Measurements from ENCODE around the gene GCAT. TPM values are rescaled to one million over a fixed set of nuclear protein-coding genes. Genes with fewer than 3 reads are reported as not detected.

Gene GCAT
- total and polyA plus RNA-seq, 2 of the 13 experiments (the other 11 are each of a cell fraction or from before 2014, with no cell fraction given), result 28.0 to 50.3 TPM

DNA sequence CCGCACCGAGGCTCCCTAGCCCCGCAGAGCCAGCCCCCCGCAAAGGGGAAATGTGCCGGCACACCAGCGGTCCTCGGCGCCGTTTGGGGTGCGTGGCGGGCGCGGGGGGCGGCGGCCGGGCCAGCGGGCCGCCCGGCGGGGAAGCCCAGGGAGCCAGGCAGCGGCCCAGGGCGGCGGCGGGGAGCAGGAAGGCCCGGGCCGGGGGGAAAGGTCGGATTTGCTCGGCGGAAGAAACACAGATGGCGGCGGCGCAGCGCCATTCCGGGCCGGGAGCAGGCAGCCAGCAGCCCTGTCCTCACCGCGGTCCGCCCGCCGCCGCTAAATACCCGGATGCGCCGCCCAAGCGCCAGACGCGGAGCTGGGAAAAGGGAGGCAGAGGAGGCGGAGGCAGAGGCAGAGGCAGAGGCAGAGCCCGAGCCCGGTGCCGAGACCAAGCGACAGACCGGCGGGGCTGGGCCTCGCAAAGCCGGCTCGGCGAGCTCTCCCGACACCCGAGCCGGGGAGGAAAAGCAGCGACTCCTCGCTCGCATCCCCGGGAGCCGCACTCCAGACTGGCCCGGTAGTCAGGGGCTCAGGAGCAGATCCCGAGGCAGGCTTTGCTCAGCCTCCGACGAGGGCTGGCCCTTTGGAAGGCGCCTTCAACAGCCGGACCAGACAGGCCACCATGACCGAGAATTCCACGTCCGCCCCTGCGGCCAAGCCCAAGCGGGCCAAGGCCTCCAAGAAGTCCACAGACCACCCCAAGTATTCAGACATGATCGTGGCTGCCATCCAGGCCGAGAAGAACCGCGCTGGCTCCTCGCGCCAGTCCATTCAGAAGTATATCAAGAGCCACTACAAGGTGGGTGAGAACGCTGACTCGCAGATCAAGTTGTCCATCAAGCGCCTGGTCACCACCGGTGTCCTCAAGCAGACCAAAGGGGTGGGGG lies 2.6 kb upstream of the GCAT start (continued):
- TF ChIP-seq ZFY (CRISPR knock-in tag; IDR thresholded peaks at IDR 0.05) (peak; percentile 81), MIER3 (CRISPR knock-in tag; IDR thresholded peaks at IDR 0.05; ENCODE audit: borderline replicate concordance) (peak; percentile 73; the same call in 1 of the 2 replicates), ZNF674 (CRISPR knock-in tag; IDR thresholded peaks at IDR 0.05; ENCODE audit: low read depth) (0 out of 2 replicates have a peak, but pooled peaks have one; percentile 69), NCOR1 (IDR thresholded peaks at IDR 0.05; ENCODE audit: borderline replicate concordance, low read length) (no peak), ZFAT (CRISPR knock-in tag; conservative IDR thresholded peaks at IDR 0.05) (no peak), ZNF713 (CRISPR knock-in tag; IDR thresholded peaks at IDR 0.05) (no peak), NFATC3 (CRISPR knock-in tag; IDR thresholded peaks at IDR 0.05) (peak; percentile 90; the same call in 1 of the 2 replicates), ZNF33B (CRISPR knock-in tag; IDR thresholded peaks at IDR 0.05) (peak; percentile 86; the same call in 1 of the 2 replicates), ZSCAN22 (CRISPR knock-in tag; IDR thresholded peaks at IDR 0.05) (peak; percentile 84), ATF7-NPFF (CRISPR knock-in tag; IDR thresholded peaks at IDR 0.05; ENCODE audit: low read depth) (peak; percentile 92), RNF2 (conservative IDR thresholded peaks at IDR 0.05; ENCODE audit: low read depth) (no peak), TCF7 (IDR thresholded peaks at IDR 0.05; ENCODE audit: low read depth) (no peak), GABPA (IDR thresholded peaks at IDR 0.05; ENCODE audit: low read depth, low read length) (no peak), GABPA (CRISPR knock-in tag; IDR thresholded peaks at IDR 0.05; ENCODE audit: low read depth) (peak; percentile 43; the same call in 1 of the 2 replicates)
- TF ChIP-seq, protein P1, sequence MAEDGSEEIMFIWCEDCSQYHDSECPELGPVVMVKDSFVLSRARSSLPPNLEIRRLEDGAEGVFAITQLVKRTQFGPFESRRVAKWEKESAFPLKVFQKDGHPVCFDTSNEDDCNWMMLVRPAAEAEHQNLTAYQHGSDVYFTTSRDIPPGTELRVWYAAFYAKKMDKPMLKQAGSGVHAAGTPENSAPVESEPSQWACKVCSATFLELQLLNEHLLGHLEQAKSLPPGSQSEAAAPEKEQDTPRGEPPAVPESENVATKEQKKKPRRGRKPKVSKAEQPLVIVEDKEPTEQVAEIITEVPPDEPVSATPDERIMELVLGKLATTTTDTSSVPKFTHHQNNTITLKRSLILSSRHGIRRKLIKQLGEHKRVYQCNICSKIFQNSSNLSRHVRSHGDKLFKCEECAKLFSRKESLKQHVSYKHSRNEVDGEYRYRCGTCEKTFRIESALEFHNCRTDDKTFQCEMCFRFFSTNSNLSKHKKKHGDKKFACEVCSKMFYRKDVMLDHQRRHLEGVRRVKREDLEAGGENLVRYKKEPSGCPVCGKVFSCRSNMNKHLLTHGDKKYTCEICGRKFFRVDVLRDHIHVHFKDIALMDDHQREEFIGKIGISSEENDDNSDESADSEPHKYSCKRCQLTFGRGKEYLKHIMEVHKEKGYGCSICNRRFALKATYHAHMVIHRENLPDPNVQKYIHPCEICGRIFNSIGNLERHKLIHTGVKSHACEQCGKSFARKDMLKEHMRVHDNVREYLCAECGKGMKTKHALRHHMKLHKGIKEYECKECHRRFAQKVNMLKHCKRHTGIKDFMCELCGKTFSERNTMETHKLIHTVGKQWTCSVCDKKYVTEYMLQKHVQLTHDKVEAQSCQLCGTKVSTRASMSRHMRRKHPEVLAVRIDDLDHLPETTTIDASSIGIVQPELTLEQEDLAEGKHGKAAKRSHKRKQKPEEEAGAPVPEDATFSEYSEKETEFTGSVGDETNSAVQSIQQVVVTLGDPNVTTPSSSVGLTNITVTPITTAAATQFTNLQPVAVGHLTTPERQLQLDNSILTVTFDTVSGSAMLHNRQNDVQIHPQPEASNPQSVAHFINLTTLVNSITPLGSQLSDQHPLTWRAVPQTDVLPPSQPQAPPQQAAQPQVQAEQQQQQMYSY (CRISPR knock-in tag; IDR thresholded peaks at IDR 0.05), result peak; percentile 28; the same call in 1 of the 2 replicates
- TF ChIP-seq, protein P2, sequence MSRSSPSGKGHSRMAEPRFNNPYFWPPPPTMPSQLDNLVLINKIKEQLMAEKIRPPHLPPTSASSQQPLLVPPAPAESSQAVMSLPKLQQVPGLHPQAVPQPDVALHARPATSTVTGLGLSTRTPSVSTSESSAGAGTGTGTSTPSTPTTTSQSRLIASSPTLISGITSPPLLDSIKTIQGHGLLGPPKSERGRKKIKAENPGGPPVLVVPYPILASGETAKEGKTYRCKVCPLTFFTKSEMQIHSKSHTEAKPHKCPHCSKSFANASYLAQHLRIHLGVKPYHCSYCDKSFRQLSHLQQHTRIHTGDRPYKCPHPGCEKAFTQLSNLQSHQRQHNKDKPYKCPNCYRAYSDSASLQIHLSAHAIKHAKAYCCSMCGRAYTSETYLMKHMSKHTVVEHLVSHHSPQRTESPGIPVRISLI (CRISPR knock-in tag; IDR thresholded peaks at IDR 0.05; ENCODE audit: borderline replicate concordance), result peak; percentile 15; the same call in 1 of the 2 replicates
- TF ChIP-seq, protein P3, sequence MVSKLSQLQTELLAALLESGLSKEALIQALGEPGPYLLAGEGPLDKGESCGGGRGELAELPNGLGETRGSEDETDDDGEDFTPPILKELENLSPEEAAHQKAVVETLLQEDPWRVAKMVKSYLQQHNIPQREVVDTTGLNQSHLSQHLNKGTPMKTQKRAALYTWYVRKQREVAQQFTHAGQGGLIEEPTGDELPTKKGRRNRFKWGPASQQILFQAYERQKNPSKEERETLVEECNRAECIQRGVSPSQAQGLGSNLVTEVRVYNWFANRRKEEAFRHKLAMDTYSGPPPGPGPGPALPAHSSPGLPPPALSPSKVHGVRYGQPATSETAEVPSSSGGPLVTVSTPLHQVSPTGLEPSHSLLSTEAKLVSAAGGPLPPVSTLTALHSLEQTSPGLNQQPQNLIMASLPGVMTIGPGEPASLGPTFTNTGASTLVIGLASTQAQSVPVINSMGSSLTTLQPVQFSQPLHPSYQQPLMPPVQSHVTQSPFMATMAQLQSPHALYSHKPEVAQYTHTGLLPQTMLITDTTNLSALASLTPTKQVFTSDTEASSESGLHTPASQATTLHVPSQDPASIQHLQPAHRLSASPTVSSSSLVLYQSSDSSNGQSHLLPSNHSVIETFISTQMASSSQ (IDR thresholded peaks at IDR 0.05; ENCODE audit: low read depth), result no peak
- TF ChIP-seq, protein P3 (CRISPR knock-in tag; IDR thresholded peaks at IDR 0.05; ENCODE audit: borderline replicate concordance), result 0 out of 2 replicates have a peak, but pooled peaks have one; percentile 21
- TF ChIP-seq, protein P4, sequence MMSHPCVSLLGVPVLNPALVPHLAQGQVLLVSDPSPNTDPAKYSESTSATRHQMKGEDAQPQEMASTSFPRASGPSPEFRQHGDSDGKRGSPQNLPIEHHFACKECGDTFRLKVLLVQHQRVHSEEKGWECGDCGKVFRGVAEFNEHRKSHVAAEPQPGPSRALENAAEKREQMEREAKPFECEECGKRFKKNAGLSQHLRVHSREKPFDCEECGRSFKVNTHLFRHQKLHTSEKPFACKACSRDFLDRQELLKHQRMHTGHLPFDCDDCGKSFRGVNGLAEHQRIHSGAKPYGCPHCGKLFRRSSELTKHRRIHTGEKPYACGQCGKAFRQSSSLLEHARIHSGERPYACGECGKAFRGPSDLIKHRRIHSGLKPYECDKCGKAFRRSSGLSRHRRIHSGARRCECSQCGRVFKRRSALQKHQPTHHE (CRISPR knock-in tag; IDR thresholded peaks at IDR 0.05; ENCODE audit: borderline replicate concordance), result 0 out of 2 replicates have a peak, but pooled peaks have one; percentile 78
